SH-SY5Y (cell line): ENCODE measurements around the gene WDR5B.

Source experiments
- GATA2 ChIP-seq: IDR thresholded peaks from 2 replicates; pipeline ENCODE4 v1.6.1; 2011; ENCODE audit warnings: mild to moderate bottlenecking, low read depth, low read length
- GATA3 ChIP-seq: IDR thresholded peaks from 2 replicates; pipeline ENCODE4 v1.6.1; 2011; ENCODE audit warnings: low read depth, mild to moderate bottlenecking, low read length, moderate library complexity

- TF ChIP-seq GATA2 = no peak
- TF ChIP-seq GATA3 = no peak
Measured at GRCh38 chr3:122397201-122397600, 18.7 kb downstream of the WDR5B start.
